HepG2 (cell line): ENCODE measurements around the gene ZBTB7C. TPM values are rescaled to one million over a fixed set of nuclear protein-coding genes. Genes with fewer than 3 reads are reported as not detected.

Experiments used
- ATAC-seq: fragments of 200-7000 bp; cut with Tn5 transposase; 3 replicates; pipeline ENCODE4 v1.9.1; 2020; ENCODE audit warnings: mild to moderate bottlenecking, moderate library complexity
- BruUV-seq: library from RNA; stranded (reverse); fragments of 400-500 nt; replicated peaks from 2 replicates; lab custom pipeline; 2021; lab: Mats Ljungman, UMichigan
- CTCF ChIA-PET: fragments of 300-600 bp; formaldehyde crosslinking; extraction: SDS; loops from one replicate; lab custom pipeline; 2021; ENCODE audit warnings: low total read pairs, inconsistent platforms, low intra/inter-chr PET ratio; lab: Yijun Ruan, JAX
- POLR2A ChIA-PET: fragments of 350-600 bp; sonication (Branson Sonifier 250); formaldehyde crosslinking; loops from one replicate; lab custom pipeline; 2020; ENCODE audit warnings: antibody characterized with exemption, inconsistent platforms; lab: Yijun Ruan, JAX
- DNase-seq: peaks from one replicate; pipeline ENCODE4 v3.0.0-alpha.2; 2015; ENCODE audit warnings: low spot score
- FAIRE-seq: peaks from 3 replicates; lab custom pipeline; 2011; peaks lifted over from hg19 to GRCh38; lab: Jason Lieb, UNC
- H2AFZ ChIP-seq: one replicate; pipeline ENCODE4 v1.6.1; 2011; ENCODE audit warnings: low read length, inconsistent platforms
- H3K27ac ChIP-seq: fragments of 300-600 bp; 3 replicates; pipeline ENCODE4 v1.8.0; 2011; ENCODE audit warnings: mixed run types, mild to moderate bottlenecking, mixed read lengths, low read length, inconsistent platforms; ENCODE audit not compliant: insufficient read depth; ENCODE audit errors: extremely low read length
- H3K27me3 ChIP-seq, 2 experiments: fragments of 200-600 bp in 1 of 2; 2 replicates in 1 of 2; 3 replicates in 1 of 2; pipeline versions ENCODE4 v1.6.0 to v1.8.0; 2011; ENCODE audit warnings: low read length in 2 of 2, mild to moderate bottlenecking in 2 of 2, moderate library complexity in 2 of 2, inconsistent platforms in 1 of 2; ENCODE audit not compliant: insufficient read depth in 2 of 2, control insufficient read depth in 1 of 2
- H3K36me3 ChIP-seq, 2 experiments: fragments of 200-600 bp in 1 of 2; replicated peaks in 1 of 2; 2 replicates in 1 of 2; 3 replicates in 1 of 2; pipeline versions ENCODE4 v1.5.1 to v1.8.0; 2011; ENCODE audit warnings: low read length in 2 of 2, inconsistent platforms in 1 of 2; ENCODE audit not compliant: insufficient read depth in 2 of 2, control insufficient read depth in 1 of 2
- H3K4me1 ChIP-seq: 2 replicates; pipeline ENCODE4 v1.5.1; 2012; ENCODE audit warnings: low read length, inconsistent platforms; ENCODE audit not compliant: insufficient read depth
- H3K4me2 ChIP-seq: 2 replicates; pipeline ENCODE4 v1.6.0; 2011; ENCODE audit warnings: low read depth, low read length, inconsistent platforms
- H3K4me3 ChIP-seq, 3 experiments: fragments of 200-600 bp in 1 of 3; sonication (generic), shearing (Covaris generic) in 1 of 3; replicated peaks in 1 of 3; 2 replicates each; pipeline ENCODE4 v1.5.1; 2011 to 2016; ENCODE audit warnings: low read length in 3 of 3, inconsistent platforms in 2 of 3, low read depth in 2 of 3, mild to moderate bottlenecking in 2 of 3, control low read depth in 1 of 3, mixed read lengths in 1 of 3; ENCODE audit not compliant: insufficient read depth in 1 of 3
- H3K79me2 ChIP-seq: one replicate; pipeline ENCODE4 v1.6.1; 2011; ENCODE audit warnings: low read length, inconsistent platforms; ENCODE audit not compliant: insufficient read depth
- H3K9ac ChIP-seq: 2 replicates; pipeline ENCODE4 v1.6.0; 2011; ENCODE audit warnings: mild to moderate bottlenecking, low read depth, low read length, inconsistent platforms; ENCODE audit not compliant: insufficient read depth
- H3K9me3 ChIP-seq: 2 replicates; pipeline ENCODE4 v1.5.1; 2012; ENCODE audit warnings: mild to moderate bottlenecking, low read length
- H4K20me1 ChIP-seq: 2 replicates; pipeline ENCODE4 v1.6.0; 2011; ENCODE audit warnings: inconsistent platforms, mild to moderate bottlenecking, low read length, moderate library complexity; ENCODE audit not compliant: insufficient read depth
- FOXA3 ChIP-seq: IDR thresholded peaks from 2 replicates; pipeline ENCODE4 v1.6.1; 2016; ENCODE audit warnings: missing genetic modification reagents, missing compliant biosample characterization
- ONECUT2 ChIP-seq: sonication (generic); formaldehyde crosslinking; IDR thresholded peaks from 2 replicates; pipeline ENCODE4 v1.4.0; 2020; ENCODE audit warnings: missing genetic modification reagents
- SNAPC2 ChIP-seq: sonication (generic); formaldehyde crosslinking; IDR thresholded peaks from 2 replicates; pipeline ENCODE4 v1.8.1; 2022; ENCODE audit warnings: mild to moderate bottlenecking, missing genetic modification reagents
- ZC3H4 ChIP-seq: sonication (generic); formaldehyde crosslinking; IDR thresholded peaks from 2 replicates; pipeline ENCODE4 v1.4.0; 2020; ENCODE audit warnings: missing genetic modification reagents, borderline replicate concordance
- ZNF280D ChIP-seq: sonication (generic); formaldehyde crosslinking; IDR thresholded peaks from 2 replicates; pipeline ENCODE4 v1.5.1; 2020; ENCODE audit warnings: mild to moderate bottlenecking, missing genetic modification reagents
- WGBS: methylation state at CpG from one replicate; pipeline ENCODE4 v1.1.6; 2017; ENCODE audit warnings: low lambda C conversion rate; 5-methylcytosine and 5-hydroxymethylcytosine counted together
- in situ Hi-C: cut with HindIII; loops from 2 replicates; pipeline ENCODE4 v1.10.0; 2017; ENCODE audit warnings: low pct_unique_long_range_greater_than_20kb; ENCODE audit not compliant: extremely low pct_ligation_motif_present
- intact Hi-C: fragments of 100-400 bp; cut with micrococcal nuclease; formaldehyde crosslinking; loops from one replicate; pipeline ENCODE4 v1.10.0; 2022; ENCODE audit not compliant: unreplicated experiment
- polyA plus RNA-seq, 8 experiments: library from polyadenylated mRNA; depleted of rRNA in 3 of 8; stranded (reverse) in 7 of 8; unstranded in 1 of 8; fragments of >200 nt; fragmentation: Illumina TruSeq in 4 of 8; extraction: Trizol in 4 of 8; gene quantifications; 2 replicates each; pipeline versions ENCODE4 v1.2.1 to v1.2.3, GENCODE V29; 2011 to 2016; ENCODE audit warnings: low read depth in 4 of 8, missing spikeins in 1 of 8, mixed read lengths in 1 of 8; ENCODE audit not compliant: insufficient read depth in 1 of 8
- total RNA-seq, 5 experiments: library from RNA; depleted of rRNA; stranded (reverse); fragments of >200 nt; fragmentation: Illumina TruSeq; extraction: Trizol; gene quantifications; 2 replicates each; pipeline ENCODE4 v1.2.3, GENCODE V29; 2016; ENCODE audit warnings: low read depth in 1 of 5
- TF ChIP-seq, protein P1 (sequence below): fragments of 450-650 bp; IDR thresholded peaks from 2 replicates; pipeline ENCODE4 v1.6.1; 2016

ZBTB7C gene
- total and polyA plus RNA-seq, 2 of the 13 experiments (the other 11 are each of a cell fraction or from before 2014, with no cell fraction given) = 0.01 to 0.04 TPM

DNA sequence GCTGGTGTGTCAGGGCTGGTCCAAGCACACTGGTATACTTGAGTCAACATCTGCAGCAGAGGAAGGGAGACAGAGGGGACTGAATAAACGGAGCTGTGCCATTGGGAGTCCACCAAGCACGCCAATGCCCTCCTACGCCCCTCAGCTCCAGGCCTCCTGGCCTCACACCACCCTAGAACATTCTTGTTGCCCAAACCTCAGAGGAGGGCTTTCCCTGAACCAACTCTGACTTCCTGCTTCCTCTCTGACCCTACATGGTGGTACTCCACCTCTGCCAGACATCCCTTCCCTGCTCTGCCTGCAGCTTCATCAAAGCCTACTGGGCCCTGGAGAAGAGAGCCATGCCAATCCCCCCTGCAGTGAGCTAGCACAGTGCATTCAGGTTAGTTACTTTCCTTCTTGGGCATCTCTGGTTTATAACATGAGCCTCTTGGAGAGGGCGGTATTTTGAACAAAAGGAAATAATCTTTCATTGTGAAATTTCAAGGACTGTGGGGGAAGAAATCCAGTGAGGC, 54.4 kb downstream of the ZBTB7C start (continued):
- TF ChIP-seq ONECUT2 (CRISPR knock-in tag) = no peak
- no peak for TF ChIP-seq FOXA3 (CRISPR knock-in tag)

DNA sequence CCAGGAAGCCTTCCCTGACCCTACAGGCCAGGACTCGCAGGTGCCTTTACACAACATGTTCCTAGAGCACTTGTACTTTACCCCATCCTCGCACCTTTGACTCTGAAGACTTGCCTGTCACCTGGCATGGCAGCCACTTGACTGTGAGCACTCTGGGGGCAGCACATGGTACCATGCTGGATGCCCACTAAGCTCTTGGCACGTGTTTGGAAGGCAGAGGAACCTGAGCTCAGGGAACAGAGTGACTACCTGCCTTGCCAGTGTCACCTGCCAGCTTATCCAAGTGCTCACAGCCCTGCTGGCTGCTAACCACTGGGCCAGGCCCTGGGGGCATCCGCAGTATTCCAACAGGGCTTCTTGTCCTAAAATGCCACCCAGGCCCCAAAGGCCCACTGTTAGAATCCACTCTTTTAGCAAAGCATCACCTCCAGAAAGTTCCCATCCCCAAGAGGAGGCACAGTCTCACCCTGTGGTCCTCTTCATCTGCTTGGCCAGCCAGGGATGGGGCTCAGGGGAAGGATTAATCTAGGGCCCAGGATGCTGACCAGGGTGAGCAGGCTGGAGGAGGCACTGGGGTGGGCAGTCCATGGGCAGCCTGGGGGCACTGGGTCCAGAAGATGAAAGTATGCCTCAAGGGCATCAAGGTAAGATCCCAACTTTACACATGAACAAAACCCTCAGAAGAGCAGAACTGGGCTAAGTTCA, 57.0 kb downstream of the ZBTB7C start:
- POLR2A ChIA-PET = no interaction called here

More for the DNA sequence above, 57.0 kb downstream of the ZBTB7C start:
- no peak overlapping the region for H2AFZ ChIP-seq
- no peak overlapping the region for H3K4me3 ChIP-seq
- H3K9ac ChIP-seq = no peak overlapping the region
- ATAC-seq (no peak), DNase-seq (no peak), FAIRE-seq (no peak)
- BruUV-seq = no TSS peak
- WGBS = 20% methylated on average over 2 of the region's 4 CpGs
- intact Hi-C loops (no loop called here), in situ Hi-C loops (no loop called here)
- CTCF ChIA-PET = no interaction called here
- no peak overlapping the region for H3K27ac ChIP-seq
- H3K4me1 ChIP-seq = no peaks in the 10 kb centered on the region
- no peaks in the 10 kb centered on the region for H3K36me3 ChIP-seq
- TF ChIP-seq, protein P1, sequence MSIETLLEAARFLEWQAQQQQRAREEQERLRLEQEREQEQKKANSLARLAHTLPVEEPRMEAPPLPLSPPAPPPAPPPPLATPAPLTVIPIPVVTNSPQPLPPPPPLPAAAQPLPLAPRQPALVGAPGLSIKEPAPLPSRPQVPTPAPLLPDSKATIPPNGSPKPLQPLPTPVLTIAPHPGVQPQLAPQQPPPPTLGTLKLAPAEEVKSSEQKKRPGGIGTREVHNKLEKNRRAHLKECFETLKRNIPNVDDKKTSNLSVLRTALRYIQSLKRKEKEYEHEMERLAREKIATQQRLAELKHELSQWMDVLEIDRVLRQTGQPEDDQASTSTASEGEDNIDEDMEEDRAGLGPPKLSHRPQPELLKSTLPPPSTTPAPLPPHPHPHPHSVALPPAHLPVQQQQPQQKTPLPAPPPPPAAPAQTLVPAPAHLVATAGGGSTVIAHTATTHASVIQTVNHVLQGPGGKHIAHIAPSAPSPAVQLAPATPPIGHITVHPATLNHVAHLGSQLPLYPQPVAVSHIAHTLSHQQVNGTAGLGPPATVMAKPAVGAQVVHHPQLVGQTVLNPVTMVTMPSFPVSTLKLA = 0 out of 2 replicates have a peak, but pooled peaks have one; percentile 28
- TF ChIP-seq ZNF280D (CRISPR knock-in tag) (no peak), ZC3H4 (no peak), SNAPC2 (CRISPR knock-in tag) (no peak)
- no peaks in the 10 kb centered on the region for H4K20me1 ChIP-seq
- peaks cover 1 to 17% of the 10 kb centered on the region in 2 experiments; a peak in 3 of 5 replicates for H3K27me3 ChIP-seq
- H3K9me3 ChIP-seq = no peaks in the 10 kb centered on the region
- H3K79me2 ChIP-seq = no peaks in the 10 kb centered on the region
- no peak overlapping the region for H3K4me2 ChIP-seq
